ENCODE results near the gene TH.
"Not testable (repeated sequence)": the region's sequence is repeated elsewhere in the genome, so short reads cannot be mapped to it uniquely, and the experiment has no call there.

DNA sequence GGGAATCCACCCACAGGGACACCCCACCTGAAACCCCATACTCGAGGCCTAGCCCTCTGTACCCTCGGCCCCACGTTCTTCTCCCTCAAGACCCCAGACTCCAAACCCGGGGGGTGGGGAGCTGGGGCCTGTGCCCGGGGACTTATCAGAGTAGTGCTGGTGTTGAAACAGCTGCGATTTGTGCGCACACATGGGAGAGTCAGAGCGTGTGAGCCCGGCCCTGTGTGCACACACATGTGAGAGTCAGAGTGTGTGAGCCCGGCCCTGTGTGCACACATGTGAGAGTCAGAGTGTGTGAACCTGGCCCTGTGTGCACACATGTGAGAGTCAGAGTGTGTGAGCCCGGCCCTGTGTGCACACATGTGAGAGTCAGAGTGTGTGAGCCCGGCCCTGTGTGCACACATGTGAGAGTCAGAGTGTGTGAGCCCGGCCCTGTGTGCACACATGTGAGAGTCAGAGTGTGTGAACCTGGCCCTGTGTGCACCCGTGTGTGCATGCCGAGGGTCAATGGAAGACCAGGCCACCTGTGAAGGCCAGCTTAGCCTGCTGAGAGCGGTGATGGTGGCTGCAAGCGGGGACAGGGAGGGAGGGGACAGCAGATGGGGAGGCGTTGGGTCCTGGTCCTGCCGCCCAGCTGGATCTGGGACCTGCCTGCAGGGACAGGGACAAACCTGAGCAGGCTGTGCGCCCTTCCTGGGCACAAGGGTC lies 22.4 kb upstream of the TH start:
- TF ChIP-seq GABPA (IDR thresholded peaks at IDR 0.05; ENCODE audit: low read depth); JUND (IDR thresholded peaks at IDR 0.05); CHD2 (IDR thresholded peaks at IDR 0.05; ENCODE audit: low read length, partially characterized antibody): not testable (repeated sequence)
